Activated naive CD4-positive, alpha-beta T cell treated with anti-CD3 and anti-CD28 coated beads for 36 hours (primary cell): Measurements from ENCODE around the gene ANKRD10. TPM values are rescaled to one million over a fixed set of nuclear protein-coding genes. Genes with fewer than 3 reads are reported as not detected.
A peak's percentile ranks its signal among the peaks of the same experiment; 100 is the strongest.

ENCODE experiments used
- CTCF ChIA-PET: fragments of 350-600 bp; sonication (Branson Sonifier 250); formaldehyde crosslinking; loops from one replicate; lab custom pipeline; 2021; ENCODE audit warnings: antibody characterized with exemption; lab: Charles Lee
- DNase-seq: peaks from one replicate; pipeline ENCODE4 v3.0.0-alpha.2; 2020
- H3K27ac Mint-ChIP-seq: one replicate; pipeline ENCODE4 v1.8.0; 2021; ENCODE audit warnings: mild to moderate bottlenecking, mixed read lengths
- H3K27me3 Mint-ChIP-seq: one replicate; pipeline ENCODE4 v1.8.0; 2021; ENCODE audit warnings: low read depth, mixed read lengths
- H3K36me3 Mint-ChIP-seq: one replicate; pipeline ENCODE4 v1.8.0; 2021; ENCODE audit warnings: low read depth, mixed read lengths
- H3K4me1 Mint-ChIP-seq: one replicate; pipeline ENCODE4 v1.8.0; 2021; ENCODE audit warnings: low read depth, mixed read lengths
- H3K4me3 Mint-ChIP-seq: one replicate; pipeline ENCODE4 v1.8.0; 2021; ENCODE audit warnings: mild to moderate bottlenecking, moderate library complexity, mixed read lengths
- H3K9me3 Mint-ChIP-seq: one replicate; pipeline ENCODE4 v1.8.0; 2021; ENCODE audit warnings: mixed read lengths
- intact Hi-C: fragments of 100-400 bp; cut with micrococcal nuclease; formaldehyde crosslinking; loops from one replicate; pipeline ENCODE4 v1.15.1; 2023
- total RNA-seq, 2 experiments: library from RNA; stranded (reverse); gene quantifications; one replicate each; pipeline ENCODE4 v1.2.3, GENCODE V29; 2021

The ANKRD10 gene
- total RNA-seq, 2 experiments from 2014 or later = 79.8 to 82.5 TPM

DNA sequence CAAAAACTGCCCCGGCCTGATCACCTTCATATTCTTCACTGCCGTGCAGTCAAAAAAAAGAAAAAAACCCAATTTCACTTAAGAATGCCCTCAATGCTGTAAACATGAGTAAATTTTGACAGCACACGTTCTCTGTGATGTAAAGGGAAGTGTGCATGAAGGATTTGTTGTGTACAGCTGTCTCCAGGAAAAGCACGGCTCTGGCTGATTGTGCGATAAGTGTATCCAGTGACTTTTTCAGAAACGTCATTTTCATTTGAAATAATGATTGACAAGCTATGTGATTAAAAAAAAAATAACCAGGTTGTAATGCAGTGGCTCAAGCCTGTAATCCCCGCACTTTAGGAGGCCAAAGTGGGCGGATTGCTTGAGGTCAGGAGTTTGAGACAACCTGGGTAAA is 39.6 kb downstream of the ANKRD10 start:
- no peaks in the 10 kb centered on the region for H3K9me3 Mint-ChIP-seq
- no peak overlapping the region for H3K27ac Mint-ChIP-seq
- CTCF ChIA-PET = interaction anchor here (0.7 kb wide), 1 partner anchor 573 kb away, joined by 3 read pairs; no protein-coding TSS in a partner anchor
- intact Hi-C loops = loop anchor here (2.0 kb wide), 1 partner anchor 40 kb away; the partner anchor contains the start of gene ANKRD10
- peak overlapping the region; percentile 74 for H3K4me3 Mint-ChIP-seq
- DNase-seq = no peak
- H3K4me1 Mint-ChIP-seq = peaks cover 7% of the 10 kb centered on the region
- no peaks in the 10 kb centered on the region for H3K36me3 Mint-ChIP-seq
- peaks cover 10% of the 10 kb centered on the region for H3K27me3 Mint-ChIP-seq

DNA sequence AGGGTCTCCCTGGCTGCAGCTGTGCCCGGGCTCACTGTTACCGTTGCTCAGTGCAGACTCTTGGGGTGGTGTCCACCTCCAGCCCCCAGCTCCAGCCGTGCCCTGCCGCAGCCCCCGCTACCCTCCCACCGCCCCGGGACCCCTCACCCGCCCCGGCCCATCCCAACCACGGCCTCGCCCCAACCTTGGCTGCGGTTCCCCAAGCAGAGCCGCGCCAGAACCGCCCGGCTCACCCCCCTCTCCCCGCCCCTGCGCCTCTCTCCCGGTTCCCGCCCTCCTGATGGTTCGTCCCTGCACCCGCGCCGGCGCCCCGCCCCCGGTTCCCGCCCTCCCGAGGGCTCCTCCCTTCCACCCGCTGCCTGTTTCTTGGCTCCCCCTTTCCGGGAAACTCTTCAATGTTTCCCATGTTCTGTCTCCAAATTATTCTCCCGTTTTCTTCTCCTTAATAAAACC is 40.3 kb downstream of the ANKRD10 start:
- Mint-ChIP-seq H3K4me3 (peak overlapping the region; percentile 74), H3K9me3 (no peaks in the 10 kb centered on the region), H3K27me3 (peaks cover 16% of the 10 kb centered on the region), H3K36me3 (no peaks in the 10 kb centered on the region), H3K4me1 (peaks cover 7% of the 10 kb centered on the region), H3K27ac (peak overlapping the region; percentile 65)
- intact Hi-C loops = loop anchor here (2.0 kb wide), 1 partner anchor 40 kb away; the partner anchor contains the start of gene ANKRD10
- CTCF ChIA-PET = no interaction called here
- peak; percentile 78 for DNase-seq

DNA sequence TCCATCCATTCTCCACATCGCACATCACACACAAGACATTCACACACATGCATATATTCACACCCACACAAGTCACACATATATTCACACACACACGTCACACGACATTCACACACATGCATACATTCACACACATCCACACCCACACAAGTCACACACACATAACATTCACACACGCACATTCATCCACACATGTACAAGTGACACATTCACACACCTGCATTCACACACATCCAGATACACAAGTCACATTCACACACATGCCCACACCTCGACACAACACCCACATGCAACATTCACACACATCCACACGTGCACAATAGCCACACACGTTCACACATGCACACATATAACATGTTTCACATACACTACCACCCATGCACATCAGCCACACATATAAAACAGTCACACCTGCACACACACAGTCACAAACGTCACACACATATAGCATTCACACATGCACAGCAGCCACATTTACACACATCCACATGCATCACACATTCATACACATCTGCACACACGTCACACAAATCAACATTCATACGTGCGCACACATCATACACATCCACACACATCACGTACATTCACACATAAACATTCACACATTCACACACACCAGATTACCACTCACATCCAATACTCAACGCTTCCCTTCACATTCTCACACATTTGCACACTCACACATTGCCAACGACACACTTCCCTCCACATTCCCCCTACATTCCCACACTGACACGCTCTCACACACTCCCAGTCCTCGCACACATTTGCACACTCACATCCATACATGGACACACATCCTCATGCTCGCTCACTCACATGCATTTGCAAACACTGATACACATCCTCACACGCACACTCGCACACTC is 41.0 kb downstream of the ANKRD10 start:
- intact Hi-C loops = loop anchor here (2.0 kb wide), 1 partner anchor 41 kb away; the partner anchor contains the start of gene ANKRD10
- no peaks in the 10 kb centered on the region for H3K36me3 Mint-ChIP-seq
- DNase-seq = no peak
- H3K27me3 Mint-ChIP-seq = peaks cover 23% of the 10 kb centered on the region
- H3K9me3 Mint-ChIP-seq = no peaks in the 10 kb centered on the region
- peaks cover 7% of the 10 kb centered on the region for H3K4me1 Mint-ChIP-seq
- CTCF ChIA-PET = no interaction called here
- H3K4me3 Mint-ChIP-seq = no peak overlapping the region
- H3K27ac Mint-ChIP-seq = no peak overlapping the region

DNA sequence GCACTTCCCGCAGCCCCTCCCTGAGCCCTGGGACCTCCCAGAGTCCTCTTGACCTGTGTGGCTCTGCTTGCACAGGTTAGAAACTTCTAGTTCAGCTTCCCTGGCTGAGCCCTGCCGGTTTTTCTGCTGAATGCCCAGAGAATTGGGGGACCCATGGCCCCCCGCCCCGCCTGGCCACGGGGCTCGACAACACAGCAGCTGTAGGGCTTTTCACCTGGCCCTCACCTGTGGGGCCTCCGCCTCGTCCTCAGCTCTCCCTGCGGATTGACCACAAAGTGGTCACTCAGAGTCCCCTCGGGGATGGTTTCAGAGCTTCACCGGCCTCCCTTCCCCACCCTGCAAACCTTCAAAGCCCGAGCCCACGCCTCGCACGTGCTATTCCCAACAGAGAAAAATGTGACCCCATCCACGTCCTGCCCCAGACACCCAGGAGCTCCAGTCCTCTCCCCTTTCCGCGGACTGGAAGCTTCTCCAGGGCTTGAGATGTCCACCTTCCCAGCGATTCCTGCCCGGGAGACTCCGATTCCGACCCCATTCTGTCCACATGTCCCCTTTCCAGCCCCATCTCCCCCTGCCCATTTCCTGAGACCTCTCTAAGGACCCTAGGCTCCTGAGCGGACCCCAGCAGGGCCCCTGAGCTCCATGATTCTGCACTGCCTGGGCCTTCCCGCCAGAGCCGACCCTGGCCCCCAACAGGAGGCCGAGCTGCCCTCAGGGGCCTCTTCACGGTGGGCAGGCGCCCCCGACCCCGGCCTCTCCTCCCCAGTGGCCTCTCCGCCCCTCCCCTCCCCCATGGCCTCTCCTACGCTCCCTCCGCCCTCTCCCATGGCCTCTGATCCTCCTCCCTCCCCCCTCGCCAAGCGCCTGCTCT is 41.9 kb downstream of the ANKRD10 start:
- H3K36me3 Mint-ChIP-seq = no peaks in the 10 kb centered on the region
- H3K27ac Mint-ChIP-seq = no peak overlapping the region
- no peak overlapping the region for H3K4me3 Mint-ChIP-seq
- no peaks in the 10 kb centered on the region for H3K9me3 Mint-ChIP-seq
- DNase-seq = no peak
- intact Hi-C loops = no loop called here
- H3K4me1 Mint-ChIP-seq = peaks cover 7% of the 10 kb centered on the region
- CTCF ChIA-PET = no interaction called here
- peaks cover 28% of the 10 kb centered on the region for H3K27me3 Mint-ChIP-seq

DNA sequence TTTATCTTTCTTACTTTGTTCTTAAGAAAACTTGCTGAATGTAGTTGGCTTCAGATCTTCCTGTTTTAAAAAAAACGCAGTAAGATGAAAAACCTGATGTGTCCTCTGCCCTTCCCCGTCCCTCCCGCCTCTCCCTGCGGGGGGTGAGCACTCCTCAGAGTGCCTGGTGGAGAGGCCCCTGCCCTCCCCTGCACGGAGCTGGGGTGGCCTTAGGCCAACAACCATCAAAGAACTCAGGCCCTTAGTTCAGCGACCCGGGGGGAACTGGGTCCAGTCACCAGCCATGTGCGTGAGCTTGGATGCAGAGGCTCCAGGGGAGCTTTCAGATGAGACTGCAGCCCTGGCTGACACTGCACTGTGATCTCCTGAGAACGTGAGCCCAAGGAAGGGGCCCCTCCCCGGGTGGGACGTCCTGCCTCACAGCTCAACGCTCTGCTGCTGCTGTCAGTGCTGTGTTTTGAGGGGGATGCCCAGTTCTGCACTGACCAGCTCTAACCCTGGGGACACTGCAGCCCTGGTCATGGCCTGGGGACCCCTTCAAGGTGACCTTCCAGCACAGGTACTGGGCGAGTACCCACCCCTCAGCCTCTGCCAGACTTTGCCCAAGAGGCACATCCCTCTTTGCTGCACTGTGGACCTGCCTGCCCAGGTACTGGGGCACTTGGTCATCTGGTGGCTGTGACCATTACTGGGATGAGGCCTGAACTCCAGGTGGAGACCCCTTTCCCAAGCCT is 42.7 kb downstream of the ANKRD10 start:
- no peak overlapping the region for H3K27ac Mint-ChIP-seq
- H3K36me3 Mint-ChIP-seq = no peaks in the 10 kb centered on the region
- H3K4me1 Mint-ChIP-seq = peaks cover 7% of the 10 kb centered on the region
- H3K4me3 Mint-ChIP-seq = no peak overlapping the region
- H3K27me3 Mint-ChIP-seq = peaks cover 35% of the 10 kb centered on the region
- intact Hi-C loops = no loop called here
- H3K9me3 Mint-ChIP-seq = no peaks in the 10 kb centered on the region
- no peak for DNase-seq
- CTCF ChIA-PET = no interaction called here

DNA sequence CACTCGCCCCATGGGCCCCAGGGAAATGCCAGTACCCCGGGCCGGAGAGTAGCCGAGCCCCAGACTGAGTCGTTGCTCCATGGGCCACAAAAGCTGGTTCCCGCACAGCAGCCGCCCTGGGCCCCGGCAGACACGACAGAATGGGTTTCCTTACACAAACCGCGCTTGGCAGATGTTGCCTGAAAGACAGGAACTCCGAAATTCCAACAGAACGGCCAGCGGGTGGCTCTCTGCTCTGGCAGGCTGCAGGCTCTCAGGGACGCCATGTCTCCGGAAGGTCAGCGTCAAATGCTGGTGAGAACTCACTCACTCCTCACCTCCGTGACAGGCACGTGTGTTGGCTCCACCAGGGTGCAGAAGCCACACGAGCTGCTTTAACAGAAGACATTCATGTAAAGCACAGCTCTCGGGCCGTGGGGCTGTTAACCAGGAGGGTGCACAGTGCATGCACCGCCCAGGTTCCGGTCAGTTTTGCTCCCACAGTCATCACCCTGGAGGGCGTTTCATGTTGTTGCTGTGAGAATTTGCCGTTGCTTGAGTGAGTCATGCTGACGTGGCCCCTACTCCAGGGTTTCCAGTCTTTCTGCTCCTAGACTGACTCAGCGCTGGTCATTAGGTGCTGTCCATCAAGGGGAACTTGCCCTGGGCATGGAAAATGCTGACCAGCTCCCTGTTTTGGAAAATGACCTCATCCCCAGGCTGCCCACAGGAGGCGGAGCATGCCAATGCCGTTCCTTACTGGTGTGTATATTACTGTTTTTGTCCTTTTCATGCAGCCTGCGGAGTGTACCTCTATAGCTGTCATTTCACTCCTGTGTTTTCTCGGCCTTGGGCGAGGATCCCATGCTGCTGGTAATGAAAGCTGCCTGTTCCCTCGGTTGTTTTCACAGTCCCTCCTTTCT is 44.8 kb downstream of the ANKRD10 start:
- peaks cover 4% of the 10 kb centered on the region for H3K4me1 Mint-ChIP-seq
- no peak overlapping the region for H3K27ac Mint-ChIP-seq
- no peaks in the 10 kb centered on the region for H3K9me3 Mint-ChIP-seq
- CTCF ChIA-PET = no interaction called here
- peak; percentile 43 for DNase-seq
- no peak overlapping the region for H3K4me3 Mint-ChIP-seq
- intact Hi-C loops = no loop called here
- no peaks in the 10 kb centered on the region for H3K36me3 Mint-ChIP-seq
- peaks cover 51% of the 10 kb centered on the region for H3K27me3 Mint-ChIP-seq

DNA sequence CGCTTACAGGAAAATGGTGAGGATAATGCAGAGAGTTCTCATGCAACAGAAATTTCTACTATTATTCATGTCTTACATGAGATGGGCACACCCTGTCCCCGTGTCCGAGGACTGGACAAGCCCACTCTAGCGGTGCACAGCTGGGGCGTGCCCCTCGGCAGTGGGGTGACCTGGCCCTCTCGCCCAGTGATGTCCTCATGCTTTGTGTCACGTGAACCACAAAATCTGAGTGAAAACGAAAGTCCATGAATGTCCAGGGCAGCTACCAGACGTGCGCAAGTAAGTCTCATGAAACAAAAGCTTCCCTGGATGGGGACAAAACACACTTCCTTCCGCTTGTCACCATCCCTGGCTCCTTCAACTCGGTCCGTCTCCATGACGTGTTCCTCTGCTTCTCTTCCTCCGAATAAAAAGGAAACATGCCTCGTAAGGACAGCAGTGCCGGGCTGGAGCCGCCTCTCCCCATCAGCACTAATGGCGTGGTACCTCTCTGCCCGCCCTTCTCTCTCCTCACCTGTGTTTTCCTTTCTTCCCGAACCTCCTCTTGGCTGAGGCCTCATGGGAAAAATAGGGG is 45.6 kb downstream of the ANKRD10 start:
- no peak overlapping the region for H3K27ac Mint-ChIP-seq
- intact Hi-C loops = no loop called here

DNA sequence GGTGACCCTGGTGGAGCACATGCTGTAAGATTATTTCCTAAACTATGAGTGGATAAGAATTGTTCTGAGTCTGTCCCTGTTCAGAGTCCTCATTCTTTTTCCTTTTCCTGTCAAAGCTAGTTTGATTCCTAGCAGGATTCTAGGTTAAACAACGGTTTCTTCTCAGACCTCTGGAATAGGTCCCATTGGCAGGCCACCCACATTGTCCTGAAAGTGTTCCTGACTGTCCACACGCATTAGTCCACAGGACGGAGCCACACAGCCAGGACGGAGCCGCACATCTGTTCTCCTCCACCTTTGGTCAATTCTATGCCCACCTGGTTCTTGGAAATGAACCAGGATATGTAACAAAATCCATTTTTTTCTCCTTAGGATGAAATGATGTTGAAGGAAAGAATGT is 46.1 kb downstream of the ANKRD10 start:
- Mint-ChIP-seq H3K27ac (no peak overlapping the region), H3K27me3 (peaks cover 51% of the 10 kb centered on the region), H3K36me3 (no peaks in the 10 kb centered on the region), H3K9me3 (no peaks in the 10 kb centered on the region), H3K4me3 (no peak overlapping the region), H3K4me1 (no peaks in the 10 kb centered on the region)
- CTCF ChIA-PET = no interaction called here
- intact Hi-C loops = no loop called here
- DNase-seq = no peak

More for the DNA sequence above, 45.6 kb downstream of the ANKRD10 start:
- Mint-ChIP-seq H3K4me3 (peak overlapping the region; percentile 18), H3K4me1 (no peaks in the 10 kb centered on the region), H3K9me3 (no peaks in the 10 kb centered on the region), H3K36me3 (no peaks in the 10 kb centered on the region), H3K27me3 (peaks cover 51% of the 10 kb centered on the region)
- CTCF ChIA-PET = no interaction called here
- no peak for DNase-seq

DNA sequence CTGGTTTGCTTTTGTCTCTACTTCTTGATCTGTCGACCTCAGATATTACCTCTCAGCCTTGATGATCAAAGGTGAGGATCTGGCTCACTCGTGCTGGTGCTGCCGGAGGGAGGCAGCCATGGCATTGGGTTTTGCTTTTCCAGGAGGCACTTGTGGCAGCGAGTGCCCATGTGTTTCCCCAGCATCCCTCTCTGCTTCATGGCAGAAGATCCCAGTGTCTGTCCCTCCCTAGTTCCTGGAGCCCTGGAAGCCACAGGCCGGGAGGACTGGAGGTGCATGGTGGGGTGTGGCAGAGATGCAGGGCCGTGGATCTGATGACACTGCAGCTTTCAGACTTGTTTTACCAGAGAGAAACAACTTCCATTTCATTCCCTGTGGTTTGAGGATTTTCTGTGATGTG is 47.5 kb downstream of the ANKRD10 start:
- Mint-ChIP-seq H3K9me3 (no peaks in the 10 kb centered on the region), H3K4me3 (no peak overlapping the region), H3K4me1 (no peaks in the 10 kb centered on the region), H3K27me3 (peaks cover 51% of the 10 kb centered on the region), H3K27ac (no peak overlapping the region), H3K36me3 (no peaks in the 10 kb centered on the region)
- no peak for DNase-seq
- intact Hi-C loops = no loop called here
- CTCF ChIA-PET = interaction anchor here (0.5 kb wide), 1 partner anchor 1244 kb away, joined by 3 read pairs; no protein-coding TSS in a partner anchor

DNA sequence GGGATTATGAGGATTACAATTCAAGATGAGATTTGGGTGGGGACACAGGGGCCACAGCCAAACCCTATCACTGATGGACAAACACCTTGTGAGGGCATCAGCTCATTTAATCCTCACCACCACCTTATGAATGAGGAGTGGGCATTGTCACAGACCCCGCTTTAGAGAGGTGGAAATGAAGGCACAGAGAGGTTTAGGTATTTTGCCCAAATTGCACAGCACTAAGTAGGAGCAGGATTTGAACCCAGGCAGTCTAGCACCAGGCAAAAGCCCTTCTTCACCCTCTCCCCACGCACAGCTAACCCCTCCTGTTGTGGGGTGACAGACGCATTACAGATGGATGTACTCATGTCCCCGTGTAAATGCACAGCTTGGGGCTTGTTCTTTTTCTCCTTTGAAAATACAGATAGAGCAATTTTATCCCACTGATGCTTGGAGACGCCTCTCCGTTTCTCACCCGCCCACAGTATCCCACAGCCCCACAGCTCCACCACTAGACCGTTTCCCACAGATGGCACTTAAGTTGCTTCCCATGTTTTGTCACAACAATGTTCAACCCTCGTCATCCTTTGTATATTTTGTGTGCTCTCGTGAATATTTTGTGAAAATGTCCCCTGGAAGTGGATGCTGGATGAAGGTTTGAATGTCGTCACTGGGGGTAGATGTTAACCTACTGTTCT is 48.2 kb downstream of the ANKRD10 start:
- H3K27me3 Mint-ChIP-seq = peaks cover 51% of the 10 kb centered on the region
- CTCF ChIA-PET = interaction anchor here (0.6 kb wide), 1 partner anchor 304 kb away, joined by 3 read pairs; no protein-coding TSS in a partner anchor
- H3K4me1 Mint-ChIP-seq = no peaks in the 10 kb centered on the region

More for the DNA sequence above, 48.2 kb downstream of the ANKRD10 start:
- intact Hi-C loops = no loop called here
- Mint-ChIP-seq H3K4me3 (no peak overlapping the region), H3K27ac (no peak overlapping the region), H3K36me3 (no peaks in the 10 kb centered on the region), H3K9me3 (no peaks in the 10 kb centered on the region)
- DNase-seq = no peak
